ENCODE measurements around the gene KRT33B. TPM values are rescaled to one million over a fixed set of nuclear protein-coding genes. Genes with fewer than 3 reads are reported as not detected.

KRT33B gene
- total RNA-seq, 1 experiment from 2014 or later: not detected

DNA sequence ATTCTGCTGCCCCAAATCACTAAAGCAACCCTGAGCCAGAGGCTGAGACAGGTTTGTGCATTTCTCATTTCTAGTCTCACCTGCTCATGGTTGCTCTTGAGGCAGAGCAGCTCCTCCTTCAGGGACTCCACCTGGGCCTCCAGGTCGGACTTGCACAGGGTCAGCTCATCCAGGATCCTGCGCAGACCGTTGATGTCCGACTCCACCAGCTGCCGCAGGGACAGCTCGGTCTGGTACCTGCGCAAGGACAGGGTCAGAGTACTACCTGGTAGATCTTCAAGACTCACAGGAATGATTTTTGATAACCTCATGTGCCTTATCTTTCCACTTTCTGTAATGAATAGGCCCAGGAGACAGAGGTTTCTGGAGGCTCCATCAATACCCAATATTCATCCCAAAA is 26.7 kb upstream of the KRT33B start:
- H3K9me3 Mint-ChIP-seq: no peaks in the 10 kb centered on the region

DNA sequence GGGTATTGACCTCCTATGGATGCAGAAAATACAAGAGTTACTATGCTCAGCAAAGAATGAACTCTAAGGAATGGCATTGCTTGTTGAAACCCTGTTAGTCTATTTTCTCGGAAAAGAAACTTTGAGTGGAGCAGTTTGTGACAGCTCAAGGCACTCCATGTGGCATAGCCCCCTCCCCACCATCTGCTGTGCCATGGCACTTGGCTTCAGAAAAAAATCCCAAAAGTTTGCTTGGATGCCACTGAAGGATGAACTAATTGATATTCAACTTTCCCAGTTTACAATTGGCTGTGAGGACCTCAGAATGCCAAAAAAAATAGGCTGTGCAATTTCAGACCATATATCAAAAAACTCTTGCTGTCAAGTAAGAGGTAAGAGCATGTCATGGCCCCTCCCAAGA is 26.0 kb upstream of the KRT33B start:
- H3K27me3 Mint-ChIP-seq (ENCODE audit: low read depth): no peaks in the 10 kb centered on the region
- DNase-seq (ENCODE audit: low spot score) (no peak), ATAC-seq (no peak)
- no peaks in the 10 kb centered on the region for H3K9me3 Mint-ChIP-seq
- no peaks in the 10 kb centered on the region for H3K36me3 Mint-ChIP-seq
- H3K27ac Mint-ChIP-seq: no peak overlapping the region
- ChIA-PET POLR2A (no interaction called here), CTCF (interaction anchor here (0.9 kb wide), 1 partner anchor 154 kb away, joined by 3 read pairs; no protein-coding TSS in a partner anchor)
- H3K4me1 Mint-ChIP-seq: no peaks in the 10 kb centered on the region
- H3K4me3 Mint-ChIP-seq: no peak overlapping the region
- TF ChIP-seq JAZF1 (CRISPR knock-in tag; IDR thresholded peaks at IDR 0.05) (no peak), ZNF121 (CRISPR knock-in tag; IDR thresholded peaks at IDR 0.05) (no peak), CREB1 (CRISPR knock-in tag; IDR thresholded peaks at IDR 0.05) (no peak), TEAD1 (CRISPR knock-in tag; IDR thresholded peaks at IDR 0.05) (no peak), GTF2I (CRISPR knock-in tag; conservative IDR thresholded peaks at IDR 0.05) (no peak), ATF1 (CRISPR knock-in tag; IDR thresholded peaks at IDR 0.05) (no peak), HMGA2 (CRISPR knock-in tag; IDR thresholded peaks at IDR 0.05) (no peak)
- TF ChIP-seq, protein P1, sequence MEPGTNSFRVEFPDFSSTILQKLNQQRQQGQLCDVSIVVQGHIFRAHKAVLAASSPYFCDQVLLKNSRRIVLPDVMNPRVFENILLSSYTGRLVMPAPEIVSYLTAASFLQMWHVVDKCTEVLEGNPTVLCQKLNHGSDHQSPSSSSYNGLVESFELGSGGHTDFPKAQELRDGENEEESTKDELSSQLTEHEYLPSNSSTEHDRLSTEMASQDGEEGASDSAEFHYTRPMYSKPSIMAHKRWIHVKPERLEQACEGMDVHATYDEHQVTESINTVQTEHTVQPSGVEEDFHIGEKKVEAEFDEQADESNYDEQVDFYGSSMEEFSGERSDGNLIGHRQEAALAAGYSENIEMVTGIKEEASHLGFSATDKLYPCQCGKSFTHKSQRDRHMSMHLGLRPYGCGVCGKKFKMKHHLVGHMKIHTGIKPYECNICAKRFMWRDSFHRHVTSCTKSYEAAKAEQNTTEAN (CRISPR knock-in tag; IDR thresholded peaks at IDR 0.05): no peak
- TF ChIP-seq, protein P2, sequence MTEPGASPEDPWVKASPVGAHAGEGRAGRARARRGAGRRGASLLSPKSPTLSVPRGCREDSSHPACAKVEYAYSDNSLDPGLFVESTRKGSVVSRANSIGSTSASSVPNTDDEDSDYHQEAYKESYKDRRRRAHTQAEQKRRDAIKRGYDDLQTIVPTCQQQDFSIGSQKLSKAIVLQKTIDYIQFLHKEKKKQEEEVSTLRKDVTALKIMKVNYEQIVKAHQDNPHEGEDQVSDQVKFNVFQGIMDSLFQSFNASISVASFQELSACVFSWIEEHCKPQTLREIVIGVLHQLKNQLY (CRISPR knock-in tag; IDR thresholded peaks at IDR 0.05): no peak
- TF ChIP-seq, protein P3, sequence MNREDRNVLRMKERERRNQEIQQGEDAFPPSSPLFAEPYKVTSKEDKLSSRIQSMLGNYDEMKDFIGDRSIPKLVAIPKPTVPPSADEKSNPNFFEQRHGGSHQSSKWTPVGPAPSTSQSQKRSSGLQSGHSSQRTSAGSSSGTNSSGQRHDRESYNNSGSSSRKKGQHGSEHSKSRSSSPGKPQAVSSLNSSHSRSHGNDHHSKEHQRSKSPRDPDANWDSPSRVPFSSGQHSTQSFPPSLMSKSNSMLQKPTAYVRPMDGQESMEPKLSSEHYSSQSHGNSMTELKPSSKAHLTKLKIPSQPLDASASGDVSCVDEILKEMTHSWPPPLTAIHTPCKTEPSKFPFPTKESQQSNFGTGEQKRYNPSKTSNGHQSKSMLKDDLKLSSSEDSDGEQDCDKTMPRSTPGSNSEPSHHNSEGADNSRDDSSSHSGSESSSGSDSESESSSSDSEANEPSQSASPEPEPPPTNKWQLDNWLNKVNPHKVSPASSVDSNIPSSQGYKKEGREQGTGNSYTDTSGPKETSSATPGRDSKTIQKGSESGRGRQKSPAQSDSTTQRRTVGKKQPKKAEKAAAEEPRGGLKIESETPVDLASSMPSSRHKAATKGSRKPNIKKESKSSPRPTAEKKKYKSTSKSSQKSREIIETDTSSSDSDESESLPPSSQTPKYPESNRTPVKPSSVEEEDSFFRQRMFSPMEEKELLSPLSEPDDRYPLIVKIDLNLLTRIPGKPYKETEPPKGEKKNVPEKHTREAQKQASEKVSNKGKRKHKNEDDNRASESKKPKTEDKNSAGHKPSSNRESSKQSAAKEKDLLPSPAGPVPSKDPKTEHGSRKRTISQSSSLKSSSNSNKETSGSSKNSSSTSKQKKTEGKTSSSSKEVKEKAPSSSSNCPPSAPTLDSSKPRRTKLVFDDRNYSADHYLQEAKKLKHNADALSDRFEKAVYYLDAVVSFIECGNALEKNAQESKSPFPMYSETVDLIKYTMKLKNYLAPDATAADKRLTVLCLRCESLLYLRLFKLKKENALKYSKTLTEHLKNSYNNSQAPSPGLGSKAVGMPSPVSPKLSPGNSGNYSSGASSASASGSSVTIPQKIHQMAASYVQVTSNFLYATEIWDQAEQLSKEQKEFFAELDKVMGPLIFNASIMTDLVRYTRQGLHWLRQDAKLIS (CRISPR knock-in tag; IDR thresholded peaks at IDR 0.05; ENCODE audit: borderline replicate concordance): no peak
- TF ChIP-seq, protein P4, sequence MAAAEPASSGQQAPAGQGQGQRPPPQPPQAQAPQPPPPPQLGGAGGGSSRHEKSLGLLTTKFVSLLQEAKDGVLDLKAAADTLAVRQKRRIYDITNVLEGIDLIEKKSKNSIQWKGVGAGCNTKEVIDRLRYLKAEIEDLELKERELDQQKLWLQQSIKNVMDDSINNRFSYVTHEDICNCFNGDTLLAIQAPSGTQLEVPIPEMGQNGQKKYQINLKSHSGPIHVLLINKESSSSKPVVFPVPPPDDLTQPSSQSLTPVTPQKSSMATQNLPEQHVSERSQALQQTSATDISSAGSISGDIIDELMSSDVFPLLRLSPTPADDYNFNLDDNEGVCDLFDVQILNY (CRISPR knock-in tag; IDR thresholded peaks at IDR 0.05): no peak

More for the DNA sequence above, 26.7 kb upstream of the KRT33B start:
- ATAC-seq: no peak
- Mint-ChIP-seq H3K4me1 (no peaks in the 10 kb centered on the region), H3K27me3 (ENCODE audit: low read depth) (no peaks in the 10 kb centered on the region), H3K4me3 (no peak overlapping the region), H3K36me3 (no peaks in the 10 kb centered on the region), H3K27ac (no peak overlapping the region)
- TF ChIP-seq, protein P5, sequence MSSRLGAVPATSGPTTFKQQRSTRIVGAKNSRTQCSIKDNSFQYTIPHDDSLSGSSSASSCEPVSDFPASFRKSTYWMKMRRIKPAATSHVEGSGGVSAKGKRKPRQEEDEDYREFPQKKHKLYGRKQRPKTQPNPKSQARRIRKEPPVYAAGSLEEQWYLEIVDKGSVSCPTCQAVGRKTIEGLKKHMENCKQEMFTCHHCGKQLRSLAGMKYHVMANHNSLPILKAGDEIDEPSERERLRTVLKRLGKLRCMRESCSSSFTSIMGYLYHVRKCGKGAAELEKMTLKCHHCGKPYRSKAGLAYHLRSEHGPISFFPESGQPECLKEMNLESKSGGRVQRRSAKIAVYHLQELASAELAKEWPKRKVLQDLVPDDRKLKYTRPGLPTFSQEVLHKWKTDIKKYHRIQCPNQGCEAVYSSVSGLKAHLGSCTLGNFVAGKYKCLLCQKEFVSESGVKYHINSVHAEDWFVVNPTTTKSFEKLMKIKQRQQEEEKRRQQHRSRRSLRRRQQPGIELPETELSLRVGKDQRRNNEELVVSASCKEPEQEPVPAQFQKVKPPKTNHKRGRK (CRISPR knock-in tag; IDR thresholded peaks at IDR 0.05; ENCODE audit: borderline replicate concordance): no peak
- TF ChIP-seq ZNF671 (CRISPR knock-in tag; IDR thresholded peaks at IDR 0.05) (no peak), ZNF416 (CRISPR knock-in tag; IDR thresholded peaks at IDR 0.05) (no peak), FOXJ3 (CRISPR knock-in tag; IDR thresholded peaks at IDR 0.05; ENCODE audit: borderline replicate concordance) (no peak), ELF4 (CRISPR knock-in tag; IDR thresholded peaks at IDR 0.05; ENCODE audit: low read depth) (no peak), NR1H2 (CRISPR knock-in tag; IDR thresholded peaks at IDR 0.05) (no peak), FOXK1 (CRISPR knock-in tag; IDR thresholded peaks at IDR 0.05) (no peak), JAZF1 (CRISPR knock-in tag; IDR thresholded peaks at IDR 0.05) (no peak), ETV6 (CRISPR knock-in tag; IDR thresholded peaks at IDR 0.05) (no peak), SP1 (CRISPR knock-in tag; conservative IDR thresholded peaks at IDR 0.05) (no peak), ZNF396 (CRISPR knock-in tag; IDR thresholded peaks at IDR 0.05; ENCODE audit: borderline replicate concordance) (no peak)
- TF ChIP-seq, protein P6, sequence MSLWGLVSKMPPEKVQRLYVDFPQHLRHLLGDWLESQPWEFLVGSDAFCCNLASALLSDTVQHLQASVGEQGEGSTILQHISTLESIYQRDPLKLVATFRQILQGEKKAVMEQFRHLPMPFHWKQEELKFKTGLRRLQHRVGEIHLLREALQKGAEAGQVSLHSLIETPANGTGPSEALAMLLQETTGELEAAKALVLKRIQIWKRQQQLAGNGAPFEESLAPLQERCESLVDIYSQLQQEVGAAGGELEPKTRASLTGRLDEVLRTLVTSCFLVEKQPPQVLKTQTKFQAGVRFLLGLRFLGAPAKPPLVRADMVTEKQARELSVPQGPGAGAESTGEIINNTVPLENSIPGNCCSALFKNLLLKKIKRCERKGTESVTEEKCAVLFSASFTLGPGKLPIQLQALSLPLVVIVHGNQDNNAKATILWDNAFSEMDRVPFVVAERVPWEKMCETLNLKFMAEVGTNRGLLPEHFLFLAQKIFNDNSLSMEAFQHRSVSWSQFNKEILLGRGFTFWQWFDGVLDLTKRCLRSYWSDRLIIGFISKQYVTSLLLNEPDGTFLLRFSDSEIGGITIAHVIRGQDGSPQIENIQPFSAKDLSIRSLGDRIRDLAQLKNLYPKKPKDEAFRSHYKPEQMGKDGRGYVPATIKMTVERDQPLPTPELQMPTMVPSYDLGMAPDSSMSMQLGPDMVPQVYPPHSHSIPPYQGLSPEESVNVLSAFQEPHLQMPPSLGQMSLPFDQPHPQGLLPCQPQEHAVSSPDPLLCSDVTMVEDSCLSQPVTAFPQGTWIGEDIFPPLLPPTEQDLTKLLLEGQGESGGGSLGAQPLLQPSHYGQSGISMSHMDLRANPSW (CRISPR knock-in tag; conservative IDR thresholded peaks at IDR 0.05; ENCODE audit: low read depth): no peak
- TF ChIP-seq, protein P7, sequence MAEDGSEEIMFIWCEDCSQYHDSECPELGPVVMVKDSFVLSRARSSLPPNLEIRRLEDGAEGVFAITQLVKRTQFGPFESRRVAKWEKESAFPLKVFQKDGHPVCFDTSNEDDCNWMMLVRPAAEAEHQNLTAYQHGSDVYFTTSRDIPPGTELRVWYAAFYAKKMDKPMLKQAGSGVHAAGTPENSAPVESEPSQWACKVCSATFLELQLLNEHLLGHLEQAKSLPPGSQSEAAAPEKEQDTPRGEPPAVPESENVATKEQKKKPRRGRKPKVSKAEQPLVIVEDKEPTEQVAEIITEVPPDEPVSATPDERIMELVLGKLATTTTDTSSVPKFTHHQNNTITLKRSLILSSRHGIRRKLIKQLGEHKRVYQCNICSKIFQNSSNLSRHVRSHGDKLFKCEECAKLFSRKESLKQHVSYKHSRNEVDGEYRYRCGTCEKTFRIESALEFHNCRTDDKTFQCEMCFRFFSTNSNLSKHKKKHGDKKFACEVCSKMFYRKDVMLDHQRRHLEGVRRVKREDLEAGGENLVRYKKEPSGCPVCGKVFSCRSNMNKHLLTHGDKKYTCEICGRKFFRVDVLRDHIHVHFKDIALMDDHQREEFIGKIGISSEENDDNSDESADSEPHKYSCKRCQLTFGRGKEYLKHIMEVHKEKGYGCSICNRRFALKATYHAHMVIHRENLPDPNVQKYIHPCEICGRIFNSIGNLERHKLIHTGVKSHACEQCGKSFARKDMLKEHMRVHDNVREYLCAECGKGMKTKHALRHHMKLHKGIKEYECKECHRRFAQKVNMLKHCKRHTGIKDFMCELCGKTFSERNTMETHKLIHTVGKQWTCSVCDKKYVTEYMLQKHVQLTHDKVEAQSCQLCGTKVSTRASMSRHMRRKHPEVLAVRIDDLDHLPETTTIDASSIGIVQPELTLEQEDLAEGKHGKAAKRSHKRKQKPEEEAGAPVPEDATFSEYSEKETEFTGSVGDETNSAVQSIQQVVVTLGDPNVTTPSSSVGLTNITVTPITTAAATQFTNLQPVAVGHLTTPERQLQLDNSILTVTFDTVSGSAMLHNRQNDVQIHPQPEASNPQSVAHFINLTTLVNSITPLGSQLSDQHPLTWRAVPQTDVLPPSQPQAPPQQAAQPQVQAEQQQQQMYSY (CRISPR knock-in tag; IDR thresholded peaks at IDR 0.05): no peak
- ChIA-PET POLR2A (no interaction called here), CTCF (interaction anchor here (2.0 kb wide), 1 partner anchor 21 kb away, joined by 8 read pairs; no protein-coding TSS in a partner anchor)
- DNase-seq (ENCODE audit: low spot score): no peak

Data from WTC11 (cell line).